RWPE1 (cell line): ENCODE measurements around the gene TRAPPC3.
A peak's percentile ranks its signal among the peaks of the same experiment; 100 is the strongest.

ENCODE experiments used
- CTCF ChIA-PET: fragments of 350-600 bp; sonication (Branson Sonifier 250); formaldehyde crosslinking; extraction: SDS; loops from one replicate; lab custom pipeline; 2021; lab: Yijun Ruan, JAX
- POLR2A ChIA-PET: fragments of 400-600 bp; formaldehyde crosslinking; extraction: SDS; loops from one replicate; lab custom pipeline; 2020; ENCODE audit warnings: antibody characterized with exemption; ENCODE audit not compliant: low non-redundant PET; lab: Yijun Ruan, JAX
- DNase-seq: peaks from one replicate; pipeline ENCODE4 v3.0.0; 2012; ENCODE audit warnings: low spot score
- H3K27ac ChIP-seq: fragments of 450-650 bp; 2 replicates; pipeline ENCODE4 v1.5.1; 2017
- TF ChIP-seq, protein P1 (sequence below): fragments of 450-650 bp; conservative IDR thresholded peaks from 2 replicates; pipeline ENCODE4 v1.5.1; 2017; ENCODE audit warnings: low read depth, mild to moderate bottlenecking

TRAPPC3 gene

DNA sequence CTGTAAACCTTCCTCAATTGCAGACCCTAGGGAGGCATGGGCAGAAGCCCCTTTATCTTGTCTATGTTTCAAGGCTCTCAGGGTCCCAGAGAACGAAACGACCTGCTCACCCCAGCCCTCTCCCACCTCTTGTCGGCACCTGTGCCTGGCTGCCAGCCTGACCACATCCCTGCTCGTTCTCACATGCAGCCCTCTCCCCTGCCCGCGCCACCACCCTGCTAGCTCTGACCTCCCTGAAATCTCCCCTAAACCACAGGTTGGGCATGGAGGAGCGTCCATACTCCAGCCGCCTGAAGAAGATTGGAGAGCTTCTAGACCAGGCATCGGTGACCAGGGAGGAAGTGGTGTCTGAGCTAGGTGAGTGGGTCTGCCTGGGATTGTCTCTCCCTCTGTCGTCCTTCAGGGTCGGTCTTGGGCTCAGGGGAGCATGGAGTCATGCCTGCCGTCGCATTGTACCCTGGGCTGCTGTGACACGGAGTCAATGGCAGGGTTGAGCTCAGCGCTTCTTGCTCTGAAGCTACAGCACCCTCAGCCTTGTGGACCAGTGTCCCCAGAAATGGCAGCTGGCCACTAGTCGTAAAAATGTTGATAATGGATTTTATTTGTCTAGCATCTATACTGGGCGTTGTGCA, 57.0 kb downstream of the TRAPPC3 start:
- POLR2A ChIA-PET: interaction anchor here (0.6 kb wide), 1 partner anchor 8 kb away, joined by 9 read pairs; no protein-coding TSS in a partner anchor

DNA sequence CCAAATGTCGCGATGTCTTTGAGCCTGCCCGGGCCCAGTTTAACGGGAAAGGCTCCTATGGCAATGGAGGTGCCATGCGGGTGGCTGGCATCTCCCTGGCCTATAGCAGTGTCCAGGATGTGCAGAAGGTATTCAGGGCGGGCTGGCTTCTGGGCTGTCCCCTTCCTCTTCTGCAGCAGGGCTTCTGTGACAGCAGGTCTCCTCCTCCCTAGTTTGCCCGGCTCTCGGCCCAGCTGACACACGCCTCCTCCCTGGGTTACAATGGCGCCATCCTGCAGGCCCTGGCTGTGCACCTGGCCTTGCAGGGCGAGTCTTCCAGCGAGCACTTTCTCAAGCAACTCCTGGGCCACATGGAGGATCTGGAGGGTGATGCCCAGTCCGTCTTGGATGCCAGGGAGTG, 57.6 kb downstream of the TRAPPC3 start:
- H3K27ac ChIP-seq: no peak overlapping the region
- TF ChIP-seq, protein P1, sequence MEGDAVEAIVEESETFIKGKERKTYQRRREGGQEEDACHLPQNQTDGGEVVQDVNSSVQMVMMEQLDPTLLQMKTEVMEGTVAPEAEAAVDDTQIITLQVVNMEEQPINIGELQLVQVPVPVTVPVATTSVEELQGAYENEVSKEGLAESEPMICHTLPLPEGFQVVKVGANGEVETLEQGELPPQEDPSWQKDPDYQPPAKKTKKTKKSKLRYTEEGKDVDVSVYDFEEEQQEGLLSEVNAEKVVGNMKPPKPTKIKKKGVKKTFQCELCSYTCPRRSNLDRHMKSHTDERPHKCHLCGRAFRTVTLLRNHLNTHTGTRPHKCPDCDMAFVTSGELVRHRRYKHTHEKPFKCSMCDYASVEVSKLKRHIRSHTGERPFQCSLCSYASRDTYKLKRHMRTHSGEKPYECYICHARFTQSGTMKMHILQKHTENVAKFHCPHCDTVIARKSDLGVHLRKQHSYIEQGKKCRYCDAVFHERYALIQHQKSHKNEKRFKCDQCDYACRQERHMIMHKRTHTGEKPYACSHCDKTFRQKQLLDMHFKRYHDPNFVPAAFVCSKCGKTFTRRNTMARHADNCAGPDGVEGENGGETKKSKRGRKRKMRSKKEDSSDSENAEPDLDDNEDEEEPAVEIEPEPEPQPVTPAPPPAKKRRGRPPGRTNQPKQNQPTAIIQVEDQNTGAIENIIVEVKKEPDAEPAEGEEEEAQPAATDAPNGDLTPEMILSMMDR: no peak
- no peak for DNase-seq
- POLR2A ChIA-PET: no interaction called here
- CTCF ChIA-PET: no interaction called here

More for the DNA sequence above, 57.0 kb downstream of the TRAPPC3 start:
- CTCF ChIA-PET: interaction anchor here (0.6 kb wide), 3 partner anchors 8 to 1354 kb away, joined by 3 read pairs; no protein-coding TSS in a partner anchor
- DNase-seq: no peak
- TF ChIP-seq, protein P1: no peak
- no peak overlapping the region; the same call in 1 of the 2 replicates for H3K27ac ChIP-seq

DNA sequence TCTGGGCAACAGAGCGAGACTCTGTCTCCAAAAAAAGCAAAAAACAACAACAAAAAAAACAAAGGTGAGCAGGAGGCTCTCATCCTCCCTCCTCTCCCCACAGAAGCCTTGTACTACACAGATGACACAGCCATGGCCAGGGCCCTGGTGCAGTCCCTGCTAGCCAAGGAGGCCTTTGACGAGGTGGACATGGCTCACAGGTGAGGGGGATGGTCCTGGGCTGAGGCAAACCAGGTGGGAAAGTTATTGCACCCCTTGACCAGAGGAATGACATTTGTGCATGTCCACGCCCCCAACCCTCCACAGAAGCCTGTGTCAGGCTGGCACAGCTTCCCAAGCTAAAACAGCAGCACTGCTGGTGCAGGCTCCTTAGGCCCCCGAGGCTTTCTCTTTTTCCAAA, 58.1 kb downstream of the TRAPPC3 start:
- ChIA-PET CTCF (no interaction called here), POLR2A (no interaction called here)
- TF ChIP-seq, protein P1: no peak
- DNase-seq: no peak
- H3K27ac ChIP-seq: no peak overlapping the region

DNA sequence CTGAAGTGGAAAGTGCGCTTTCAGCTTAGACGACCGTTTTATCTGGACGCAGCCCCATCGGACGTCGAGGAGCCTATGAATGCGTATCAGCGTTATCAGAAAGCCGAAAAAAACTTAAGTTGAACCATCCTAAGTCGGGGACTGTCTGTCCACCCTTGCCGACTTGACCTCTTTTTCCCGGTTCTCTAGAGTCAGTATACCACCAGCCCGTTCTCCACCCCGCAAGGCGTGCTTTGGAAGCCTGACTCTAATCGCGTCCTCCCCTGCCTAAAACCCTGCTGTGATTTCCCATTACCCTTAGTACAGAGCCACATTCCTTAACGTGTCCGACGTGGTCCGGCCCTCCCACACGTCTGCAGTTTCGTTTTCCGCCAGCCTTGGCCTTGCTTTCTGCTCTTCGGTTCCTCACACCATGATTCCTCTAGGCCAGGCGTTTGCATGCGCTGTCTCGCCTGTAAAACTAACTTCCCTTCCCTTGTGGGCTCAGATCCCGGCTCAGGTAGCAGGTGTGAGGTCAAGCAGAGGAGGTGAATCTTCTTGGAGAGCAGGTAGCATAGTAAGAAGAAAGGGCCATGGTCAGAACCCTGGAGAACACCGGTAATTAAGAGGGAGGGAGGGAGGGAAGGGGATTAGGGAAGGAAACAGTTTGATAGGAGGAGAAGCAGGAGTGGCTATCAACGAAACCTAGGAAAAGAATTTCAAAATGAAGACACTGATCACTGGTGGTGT, 59.7 kb downstream of the TRAPPC3 start:
- peak overlapping the region; percentile 75 for H3K27ac ChIP-seq
- peak; percentile 36 for DNase-seq
- TF ChIP-seq, protein P1: no peak
- CTCF ChIA-PET: interaction anchor here (0.5 kb wide), 1 partner anchor 56 kb away, joined by 5 read pairs; no protein-coding TSS in a partner anchor
- POLR2A ChIA-PET: interaction anchor here (0.5 kb wide), 1 partner anchor 186 kb away, joined by 3 read pairs; no protein-coding TSS in a partner anchor

DNA sequence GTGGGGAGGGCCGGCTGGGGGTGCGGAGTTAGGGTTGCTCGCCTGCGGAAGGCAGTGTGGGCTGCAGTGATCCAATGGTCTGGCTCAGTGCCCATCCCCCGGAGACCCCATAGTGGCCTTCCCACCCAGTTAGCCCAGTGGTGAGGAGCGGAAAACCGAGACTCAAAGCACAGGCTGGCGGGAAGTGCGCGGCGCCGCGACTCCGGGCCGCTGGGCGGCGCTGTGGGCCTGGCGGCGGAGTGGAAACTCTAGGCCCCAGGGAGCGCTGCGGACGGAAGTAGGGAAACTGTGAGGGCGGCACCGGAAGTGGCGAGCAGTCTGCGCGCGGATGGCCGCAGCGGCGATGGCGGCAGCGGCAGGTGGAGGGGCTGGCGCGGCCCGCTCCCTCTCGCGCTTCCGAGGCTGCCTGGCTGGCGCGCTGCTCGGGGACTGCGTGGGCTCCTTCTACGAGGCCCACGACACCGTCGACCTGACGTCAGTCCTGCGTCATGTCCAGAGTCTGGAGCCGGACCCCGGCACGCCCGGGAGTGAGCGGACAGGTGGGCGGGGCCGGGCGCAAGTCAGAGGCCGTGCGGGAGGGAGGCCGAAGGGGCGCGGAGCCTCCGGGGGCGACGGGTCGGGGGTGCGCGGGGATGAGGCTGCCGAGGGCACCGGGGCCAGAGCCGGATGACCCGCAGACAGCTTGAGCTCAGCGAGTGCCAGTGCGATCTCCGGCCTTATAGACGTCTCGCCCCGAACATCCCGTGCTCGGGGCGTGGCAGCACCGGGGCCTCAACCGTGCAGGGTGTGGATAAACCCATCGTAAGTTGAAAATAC, 60.5 kb downstream of the TRAPPC3 start, which contains the start of gene ADPRS:
ADPRS (plus strand) TSS at position 316 of the 816 bp plus-strand sequence; CDS start at position 329, 13 bp downstream.
- ChIA-PET POLR2A (interaction anchor here (0.5 kb wide), 1 partner anchor 185 kb away, joined by 3 read pairs; no protein-coding TSS in a partner anchor), CTCF (interaction anchor here (0.5 kb wide), 1 partner anchor 55 kb away, joined by 5 read pairs; no protein-coding TSS in a partner anchor)
- TF ChIP-seq, protein P1: peak; percentile 96
- H3K27ac ChIP-seq: peak within 1 kb of the TSS; percentile 75
- peak; percentile 85 for DNase-seq

DNA sequence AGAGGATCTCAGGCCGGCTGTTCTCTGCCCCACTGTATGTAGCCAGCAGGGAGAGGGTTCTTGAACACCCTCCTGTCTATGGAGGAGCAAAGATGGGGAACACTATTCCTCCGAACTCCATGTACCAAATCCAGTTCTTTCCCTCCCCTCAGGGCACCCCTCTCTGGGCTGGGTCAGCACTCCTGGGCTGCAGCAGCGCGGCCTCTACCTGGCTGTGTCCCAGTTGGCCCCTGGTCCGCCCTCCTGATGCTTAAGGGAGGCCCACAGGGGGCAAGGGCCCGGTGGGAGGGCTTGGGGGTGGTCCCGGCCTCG, 61.1 kb downstream of the TRAPPC3 start:
- TF ChIP-seq, protein P1: no peak
- no peak for DNase-seq
- POLR2A ChIA-PET: no interaction called here
- peak overlapping the region; percentile 75 for H3K27ac ChIP-seq
- CTCF ChIA-PET: interaction anchor here (0.6 kb wide), 1 partner anchor 62 kb away, joined by 3 read pairs; no protein-coding TSS in a partner anchor
